ENCODE measurements around the gene SEMA4A.

The SEMA4A gene

GRCh38 chr1:156140879-156141707 is 12.3 kb upstream of the SEMA4A start:
- DNase-seq (ENCODE audit: low read depth, low spot score) = no peak
- H3K36me3 ChIP-seq (ENCODE audit: insufficient read depth, low read length) = peaks cover 32% of the 10 kb centered on the region

GRCh38 chr1:156143765-156144489 is 9.5 kb upstream of the SEMA4A start:
- Histone ChIP-seq H3K27ac (no peak overlapping the region), H3K9me3 (ENCODE audit: low read depth, low read length) (no peaks in the 10 kb centered on the region), H3K4me3 (no peak overlapping the region), H3K36me3 (ENCODE audit: insufficient read depth, low read length) (peaks cover 4% of the 10 kb centered on the region; the same call in 1 of the 2 replicates), H3K9ac (ENCODE audit: insufficient read length) (no peak overlapping the region)
- TF ChIP-seq POLR2AphosphoS5 (IDR thresholded peaks at IDR 0.05; ENCODE audit: borderline replicate concordance, low read depth, low read length) (no peak), FOXP2 (optimal IDR thresholded peaks at IDR 0.05; ENCODE audit: control extremely low read depth, extremely low read length, insufficient read depth) (no peak), EZH2 (IDR thresholded peaks at IDR 0.05) (no peak)
- DNase-seq (ENCODE audit: low read depth, low spot score) = no peak

More at GRCh38 chr1:156140879-156141707, 12.3 kb upstream of the SEMA4A start:
- TF ChIP-seq FOXP2 (optimal IDR thresholded peaks at IDR 0.05; ENCODE audit: control extremely low read depth, extremely low read length, insufficient read depth) = no peak
- no peak for TF ChIP-seq POLR2AphosphoS5 (IDR thresholded peaks at IDR 0.05; ENCODE audit: borderline replicate concordance, low read depth, low read length)
- no peak for TF ChIP-seq EZH2 (IDR thresholded peaks at IDR 0.05)
- Histone ChIP-seq H3K9ac (ENCODE audit: insufficient read length) (no peak overlapping the region), H3K4me3 (no peak overlapping the region), H3K27ac (0 out of 2 replicates have a peak overlapping the region, but pooled peaks have one; percentile 46), H3K9me3 (ENCODE audit: low read depth, low read length) (no peaks in the 10 kb centered on the region)

- no peak for DNase-seq (ENCODE audit: low read depth, low spot score)
- no peak for TF ChIP-seq EZH2 (IDR thresholded peaks at IDR 0.05)
- no peak for TF ChIP-seq FOXP2 (optimal IDR thresholded peaks at IDR 0.05; ENCODE audit: control extremely low read depth, extremely low read length, insufficient read depth)
- TF ChIP-seq POLR2AphosphoS5 (IDR thresholded peaks at IDR 0.05; ENCODE audit: borderline replicate concordance, low read depth, low read length) = no peak
- no peak overlapping the region for H3K4me3 ChIP-seq
- no peak overlapping the region for H3K27ac ChIP-seq
- H3K9ac ChIP-seq (ENCODE audit: insufficient read length) = no peak overlapping the region
- no peaks in the 10 kb centered on the region for H3K9me3 ChIP-seq (ENCODE audit: low read depth, low read length)
- no peaks in the 10 kb centered on the region for H3K36me3 ChIP-seq (ENCODE audit: insufficient read depth, low read length)
Observed at GRCh38 chr1:156144742-156145141, 8.6 kb upstream of the SEMA4A start.

- H3K4me3 ChIP-seq = no peak overlapping the region
- H3K27ac ChIP-seq = no peak overlapping the region
Observed at GRCh38 chr1:156145650-156146019, 7.8 kb upstream of the SEMA4A start.

GRCh38 chr1:156146020-156146768 is 7.2 kb upstream of the SEMA4A start:
- Histone ChIP-seq H3K9ac (ENCODE audit: insufficient read length) (no peak overlapping the region), H3K27ac (no peak overlapping the region), H3K9me3 (ENCODE audit: low read depth, low read length) (no peaks in the 10 kb centered on the region), H3K4me3 (peak overlapping the region; percentile 65), H3K36me3 (ENCODE audit: insufficient read depth, low read length) (no peaks in the 10 kb centered on the region)
- TF ChIP-seq FOXP2 (optimal IDR thresholded peaks at IDR 0.05; ENCODE audit: control extremely low read depth, extremely low read length, insufficient read depth) (no peak), EZH2 (IDR thresholded peaks at IDR 0.05) (no peak), POLR2AphosphoS5 (IDR thresholded peaks at IDR 0.05; ENCODE audit: borderline replicate concordance, low read depth, low read length) (no peak)
- no peak for DNase-seq (ENCODE audit: low read depth, low spot score)

More at GRCh38 chr1:156145650-156146019, 7.8 kb upstream of the SEMA4A start:
- Histone ChIP-seq H3K9me3 (ENCODE audit: low read depth, low read length) (no peaks in the 10 kb centered on the region), H3K36me3 (ENCODE audit: insufficient read depth, low read length) (no peaks in the 10 kb centered on the region), H3K9ac (ENCODE audit: insufficient read length) (no peak overlapping the region)
- TF ChIP-seq EZH2 (IDR thresholded peaks at IDR 0.05) (no peak), POLR2AphosphoS5 (IDR thresholded peaks at IDR 0.05; ENCODE audit: borderline replicate concordance, low read depth, low read length) (no peak), FOXP2 (optimal IDR thresholded peaks at IDR 0.05; ENCODE audit: control extremely low read depth, extremely low read length, insufficient read depth) (no peak)
- no peak for DNase-seq (ENCODE audit: low read depth, low spot score)

GRCh38 chr1:156146769-156147405 is 6.5 kb upstream of the SEMA4A start:
- no peak overlapping the region for H3K27ac ChIP-seq
- H3K4me3 ChIP-seq = peak overlapping the region; percentile 65
- no peak for DNase-seq (ENCODE audit: low read depth, low spot score)

GRCh38 chr1:156148216-156148615 is 5.2 kb upstream of the SEMA4A start:
- no peak overlapping the region for H3K9ac ChIP-seq (ENCODE audit: insufficient read length)
- no peak overlapping the region for H3K4me3 ChIP-seq
- H3K9me3 ChIP-seq (ENCODE audit: low read depth, low read length) = no peaks in the 10 kb centered on the region
- TF ChIP-seq POLR2AphosphoS5 (IDR thresholded peaks at IDR 0.05; ENCODE audit: borderline replicate concordance, low read depth, low read length) (no peak), EZH2 (IDR thresholded peaks at IDR 0.05) (no peak), FOXP2 (optimal IDR thresholded peaks at IDR 0.05; ENCODE audit: control extremely low read depth, extremely low read length, insufficient read depth) (no peak)
- H3K27ac ChIP-seq = no peak overlapping the region
- H3K36me3 ChIP-seq (ENCODE audit: insufficient read depth, low read length) = no peaks in the 10 kb centered on the region
- DNase-seq (ENCODE audit: low read depth, low spot score) = no peak

More at GRCh38 chr1:156146769-156147405, 6.5 kb upstream of the SEMA4A start:
- no peak for TF ChIP-seq EZH2 (IDR thresholded peaks at IDR 0.05)
- TF ChIP-seq POLR2AphosphoS5 (IDR thresholded peaks at IDR 0.05; ENCODE audit: borderline replicate concordance, low read depth, low read length) = no peak
- TF ChIP-seq FOXP2 (optimal IDR thresholded peaks at IDR 0.05; ENCODE audit: control extremely low read depth, extremely low read length, insufficient read depth) = no peak
- Histone ChIP-seq H3K9ac (ENCODE audit: insufficient read length) (no peak overlapping the region), H3K36me3 (ENCODE audit: insufficient read depth, low read length) (no peaks in the 10 kb centered on the region), H3K9me3 (ENCODE audit: low read depth, low read length) (no peaks in the 10 kb centered on the region)
